GM10266 (cell line): Measurements from ENCODE around the gene CLUH.

Source experiments
- DNase-seq: peaks from one replicate; pipeline ENCODE4 v3.0.0; 2012; ENCODE audit errors: extremely low spot score
- CTCF ChIP-seq: IDR thresholded peaks from 2 replicates; pipeline ENCODE4 v1.5.1; 2012; ENCODE audit warnings: mild to moderate bottlenecking, low read depth; ENCODE audit not compliant: control insufficient read depth, insufficient read depth; ENCODE audit errors: missing control alignments

Gene CLUH

GRCh38 chr17:2689411-2690164 is 22.0 kb downstream of the CLUH start:
- DNase-seq = no peak
- no peak for TF ChIP-seq CTCF

GRCh38 chr17:2688351-2689342 is 22.9 kb downstream of the CLUH start:
- TF ChIP-seq CTCF = no peak

GRCh38 chr17:2687074-2687418 is 24.5 kb downstream of the CLUH start:
- TF ChIP-seq CTCF = no peak
- DNase-seq = no peak

More at GRCh38 chr17:2688351-2689342, 22.9 kb downstream of the CLUH start:
- DNase-seq = peak; percentile 18

- no peak for TF ChIP-seq CTCF
- DNase-seq = no peak
Measured at GRCh38 chr17:2685696-2686095, 25.9 kb downstream of the CLUH start.

- TF ChIP-seq CTCF = no peak
- no peak for DNase-seq
Measured at GRCh38 chr17:2684549-2684948, 27.0 kb downstream of the CLUH start.

- DNase-seq = no peak
- no peak for TF ChIP-seq CTCF
Measured at GRCh38 chr17:2683912-2684311, 27.7 kb downstream of the CLUH start.
